GM12878 (cell line): ENCODE measurements around the gene CREB5. TPM values are rescaled to one million over a fixed set of nuclear protein-coding genes. Genes with fewer than 3 reads are reported as not detected.

Experiments used
- ATAC-seq: fragments of 200-7000 bp; cut with Tn5 transposase; 3 replicates; pipeline ENCODE4 v1.9.1; 2020; ENCODE audit warnings: mild to moderate bottlenecking, moderate library complexity
- BruUV-seq: library from RNA; stranded (reverse); fragments of 400-500 nt; replicated peaks from 2 replicates; lab custom pipeline; 2021; lab: Mats Ljungman, UMichigan
- CTCF ChIA-PET: fragments of 300-600 bp; sonication (Branson Sonifier 250); formaldehyde crosslinking; extraction: SDS; loops from one replicate; lab custom pipeline; 2021; ENCODE audit warnings: inconsistent platforms; lab: Yijun Ruan, JAX
- POLR2A ChIA-PET: fragments of 350-600 bp; formaldehyde crosslinking; extraction: SDS; loops from one replicate; lab custom pipeline; 2021; ENCODE audit warnings: inconsistent platforms; lab: Charles Lee
- RAD21 ChIA-PET: fragments of 300-600 bp; sonication (Branson Sonifier 250); formaldehyde crosslinking; loops from one replicate; lab custom pipeline; 2023; ENCODE audit warnings: antibody characterized with exemption; ENCODE audit not compliant: unreplicated experiment; lab: Charles Lee
- SMC1A ChIA-PET: fragments of 300-600 bp; sonication (Branson Sonifier 250); formaldehyde crosslinking; loops from one replicate; lab custom pipeline; 2023; ENCODE audit not compliant: unreplicated experiment, uncharacterized antibody; lab: Charles Lee
- DNase-seq: peaks from one replicate; pipeline ENCODE4 v3.0.0-alpha.2; 2011; ENCODE audit warnings: low read depth, low spot score
- FAIRE-seq: peaks from 3 replicates; lab custom pipeline; 2011; peaks lifted over from hg19 to GRCh38; lab: Jason Lieb, UNC
- H2AFZ ChIP-seq: 2 replicates; pipeline ENCODE4 v1.6.0; 2011; ENCODE audit warnings: low read depth, low read length, control low read depth; ENCODE audit not compliant: control insufficient read depth
- H3K27ac ChIP-seq: 2 replicates; pipeline ENCODE4 v1.5.1; 2011; ENCODE audit warnings: control low read depth; ENCODE audit not compliant: control insufficient read depth, insufficient read depth
- H3K27me3 ChIP-seq, 2 experiments: replicated peaks in 1 of 2; 2 replicates each; pipeline versions ENCODE4 v1.6.0 to v1.6.1; 2011; ENCODE audit warnings: low read length in 1 of 2; ENCODE audit not compliant: control insufficient read depth in 2 of 2, insufficient read depth in 2 of 2
- H3K36me3 ChIP-seq, 2 experiments: 2 replicates each; pipeline ENCODE4 v1.5.1; 2011; ENCODE audit warnings: low read length in 1 of 2; ENCODE audit not compliant: control insufficient read depth in 2 of 2, insufficient read depth in 2 of 2
- H3K4me1 ChIP-seq: 2 replicates; pipeline ENCODE4 v1.6.1; 2011; ENCODE audit warnings: mild to moderate bottlenecking, low read length, moderate library complexity, mixed read lengths; ENCODE audit not compliant: control insufficient read depth, insufficient read depth
- H3K4me2 ChIP-seq: 2 replicates; pipeline ENCODE4 v1.6.0; 2011; ENCODE audit warnings: control low read depth; ENCODE audit not compliant: control insufficient read depth, insufficient read depth
- H3K4me3 ChIP-seq: fragments of 200-600 bp; sonication (generic); 2 replicates; pipeline ENCODE4 v1.5.1; 2016
- H3K79me2 ChIP-seq: 2 replicates; pipeline ENCODE4 v1.6.0; 2011; ENCODE audit warnings: low read length; ENCODE audit not compliant: control insufficient read depth, insufficient read depth
- H3K9ac ChIP-seq: 2 replicates; pipeline ENCODE4 v1.8.0; 2011; ENCODE audit warnings: low read length, control low read depth, mixed read lengths; ENCODE audit not compliant: control insufficient read depth, insufficient read depth
- H3K9me3 ChIP-seq: replicated peaks from 3 replicates; pipeline ENCODE4 v1.5.1; 2011; ENCODE audit warnings: mild to moderate bottlenecking, low read length; ENCODE audit not compliant: control insufficient read depth, insufficient read depth
- H4K20me1 ChIP-seq: 2 replicates; pipeline ENCODE4 v1.6.0; 2011; ENCODE audit not compliant: control insufficient read depth, insufficient read depth
- CTCF ChIP-seq, 3 experiments: IDR thresholded peaks in 2 of 3; conservative IDR thresholded peaks in 1 of 3; 2 replicates each; pipeline ENCODE4 v1.5.1; 2011; ENCODE audit warnings: low read depth in 3 of 3, low read length in 3 of 3, mild to moderate bottlenecking in 3 of 3, control low read depth in 2 of 3, moderate library complexity in 2 of 3, inconsistent platforms in 1 of 3, mixed read lengths in 1 of 3; ENCODE audit not compliant: control insufficient read depth in 2 of 3, insufficient read depth in 1 of 3; ENCODE audit errors: extremely low read depth in 1 of 3
- MYB ChIP-seq: fragments of 150-350 bp; IDR thresholded peaks from 2 replicates; pipeline ENCODE4 v1.6.1; 2014; ENCODE audit warnings: mild to moderate bottlenecking, low read depth, low read length, borderline replicate concordance
- PKNOX1 ChIP-seq: fragments of 450-650 bp; IDR thresholded peaks from 2 replicates; pipeline ENCODE4 v1.6.1; 2016; ENCODE audit warnings: mild to moderate bottlenecking
- POLR2AphosphoS5 ChIP-seq: IDR thresholded peaks from 2 replicates; pipeline ENCODE4 v1.6.1; 2011; ENCODE audit warnings: mild to moderate bottlenecking, low read length, inconsistent platforms
- ZBTB40 ChIP-seq: fragments of 450-650 bp; IDR thresholded peaks from 2 replicates; pipeline ENCODE4 v1.6.1; 2016; ENCODE audit warnings: mild to moderate bottlenecking, moderate library complexity, borderline replicate concordance
- WGBS: methylation state at CpG from one replicate; pipeline ENCODE4 v1.1.6; 2016; ENCODE audit warnings: low lambda C conversion rate; ENCODE audit not compliant: insufficient replicate concordance, insufficient coverage; ENCODE audit errors: missing lambda C conversion rate; 5-methylcytosine and 5-hydroxymethylcytosine counted together
- in situ Hi-C: fragments of 300-500 bp; cut with MboI; formaldehyde crosslinking; loops from 9 replicates; pipeline ENCODE4 v1.14.3; 2018; ENCODE audit warnings: mixed read lengths
- intact Hi-C: fragments of 100-400 bp; cut with micrococcal nuclease; formaldehyde crosslinking; loops from one replicate; pipeline ENCODE4 v1.14.2; 2022; ENCODE audit not compliant: unreplicated experiment
- polyA plus RNA-seq, 11 experiments: library from polyadenylated mRNA; depleted of rRNA in 4 of 11; unstranded in 6 of 11; stranded (reverse) in 5 of 11; fragments of >200 nt; fragmentation: Nextera tagmentation in 4 of 11; fragmentation: Illumina TruSeq in 1 of 11; extraction: Ambion mirVana in 4 of 11; extraction: Trizol in 1 of 11; gene quantifications; 1 replicate in 1 of 11; 2 replicates in 10 of 11; pipeline versions ENCODE4 v1.2.1 to v1.2.3, GENCODE V29; 2011 to 2016; ENCODE audit warnings: inconsistent platforms in 2 of 11, missing spikeins in 2 of 11, low read depth in 1 of 11
- total RNA-seq, 4 experiments: library from RNA; depleted of rRNA in 3 of 4; stranded (reverse); fragments of >200 nt in 3 of 4; fragmentation: Illumina TruSeq in 1 of 4; extraction: Trizol in 1 of 4; gene quantifications; 2 replicates each; pipeline versions ENCODE4 v1.2.1 to v1.2.3, GENCODE V29; 2013 to 2021
- TF ChIP-seq, protein P1 (sequence below): fragments of 450-650 bp; IDR thresholded peaks from 2 replicates; pipeline ENCODE4 v1.6.1; 2017; ENCODE audit warnings: mild to moderate bottlenecking, moderate library complexity
- TF ChIP-seq, protein P2 (sequence below): fragments of 450-650 bp; IDR thresholded peaks from 2 replicates; pipeline ENCODE4 v1.6.1; 2017; ENCODE audit warnings: mild to moderate bottlenecking, low read depth, inconsistent platforms; ENCODE audit not compliant: poor library complexity, severe bottlenecking

Gene CREB5
- total and polyA plus RNA-seq, 10 of the 15 experiments (the other 5 are each of a cell fraction or from before 2014, with no cell fraction given): 12.9 to 74.1 (median 53.0) TPM

GRCh38 chr7:28672397-28672797 is 260.1 kb downstream of the CREB5 start:
- no peak overlapping the region for H3K4me3 ChIP-seq
- H3K4me1 ChIP-seq: no peaks in the 10 kb centered on the region
- RAD21 ChIA-PET: no interaction called here
- H4K20me1 ChIP-seq: no peaks in the 10 kb centered on the region
- H3K36me3 ChIP-seq: no peaks in the 10 kb centered on the region; a peak in 1 of 4 replicates
- CTCF ChIA-PET: no interaction called here
- H3K27me3 ChIP-seq: no peaks in the 10 kb centered on the region
- 43% methylated on average over 3 of the region's 3 CpGs for WGBS
- POLR2A ChIA-PET: interaction anchor here (0.7 kb wide), 1 partner anchor 10 kb away, joined by 4 read pairs; no protein-coding TSS in a partner anchor
- no peaks in the 10 kb centered on the region for H3K9me3 ChIP-seq
- H3K27ac ChIP-seq: no peak overlapping the region
- SMC1A ChIA-PET: interaction anchor here (0.7 to 1.1 kb wide), 5 partner anchors 31 to 260 kb away, joined by 3 to 4 read pairs (median 3); partner anchors contain the start of gene CREB5
- DNase-seq (no peak), ATAC-seq (no peak), FAIRE-seq (no peak)
- in situ Hi-C loops: no loop called here
- no peaks in the 10 kb centered on the region for H3K79me2 ChIP-seq
- no TSS peak for BruUV-seq
- no peak overlapping the region for H2AFZ ChIP-seq
- H3K9ac ChIP-seq: no peak overlapping the region
- intact Hi-C loops: no loop called here
- no peak overlapping the region for H3K4me2 ChIP-seq
- TF ChIP-seq CTCF (IDR thresholded peaks at IDR 0.05 in 2 of 3, conservative IDR thresholded peaks at IDR 0.05 in 1 of 3; ENCODE audit: control insufficient read depth in 2 of 3, extremely low read depth in 1 of 3, insufficient read depth in 1 of 3, low read depth in 3 of 3, low read length in 3 of 3) (no peak), ZBTB40 (no peak), PKNOX1 (no peak), POLR2AphosphoS5 (no peak), MYB (no peak)
- TF ChIP-seq, protein P1, sequence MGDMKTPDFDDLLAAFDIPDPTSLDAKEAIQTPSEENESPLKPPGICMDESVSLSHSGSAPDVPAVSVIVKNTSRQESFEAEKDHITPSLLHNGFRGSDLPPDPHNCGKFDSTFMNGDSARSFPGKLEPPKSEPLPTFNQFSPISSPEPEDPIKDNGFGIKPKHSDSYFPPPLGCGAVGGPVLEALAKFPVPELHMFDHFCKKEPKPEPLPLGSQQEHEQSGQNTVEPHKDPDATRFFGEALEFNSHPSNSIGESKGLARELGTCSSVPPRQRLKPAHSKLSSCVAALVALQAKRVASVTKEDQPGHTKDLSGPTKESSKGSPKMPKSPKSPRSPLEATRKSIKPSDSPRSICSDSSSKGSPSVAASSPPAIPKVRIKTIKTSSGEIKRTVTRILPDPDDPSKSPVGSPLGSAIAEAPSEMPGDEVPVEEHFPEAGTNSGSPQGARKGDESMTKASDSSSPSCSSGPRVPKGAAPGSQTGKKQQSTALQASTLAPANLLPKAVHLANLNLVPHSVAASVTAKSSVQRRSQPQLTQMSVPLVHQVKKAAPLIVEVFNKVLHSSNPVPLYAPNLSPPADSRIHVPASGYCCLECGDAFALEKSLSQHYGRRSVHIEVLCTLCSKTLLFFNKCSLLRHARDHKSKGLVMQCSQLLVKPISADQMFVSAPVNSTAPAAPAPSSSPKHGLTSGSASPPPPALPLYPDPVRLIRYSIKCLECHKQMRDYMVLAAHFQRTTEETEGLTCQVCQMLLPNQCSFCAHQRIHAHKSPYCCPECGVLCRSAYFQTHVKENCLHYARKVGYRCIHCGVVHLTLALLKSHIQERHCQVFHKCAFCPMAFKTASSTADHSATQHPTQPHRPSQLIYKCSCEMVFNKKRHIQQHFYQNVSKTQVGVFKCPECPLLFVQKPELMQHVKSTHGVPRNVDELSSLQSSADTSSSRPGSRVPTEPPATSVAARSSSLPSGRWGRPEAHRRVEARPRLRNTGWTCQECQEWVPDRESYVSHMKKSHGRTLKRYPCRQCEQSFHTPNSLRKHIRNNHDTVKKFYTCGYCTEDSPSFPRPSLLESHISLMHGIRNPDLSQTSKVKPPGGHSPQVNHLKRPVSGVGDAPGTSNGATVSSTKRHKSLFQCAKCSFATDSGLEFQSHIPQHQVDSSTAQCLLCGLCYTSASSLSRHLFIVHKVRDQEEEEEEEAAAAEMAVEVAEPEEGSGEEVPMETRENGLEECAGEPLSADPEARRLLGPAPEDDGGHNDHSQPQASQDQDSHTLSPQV: no peak
- TF ChIP-seq, protein P2, sequence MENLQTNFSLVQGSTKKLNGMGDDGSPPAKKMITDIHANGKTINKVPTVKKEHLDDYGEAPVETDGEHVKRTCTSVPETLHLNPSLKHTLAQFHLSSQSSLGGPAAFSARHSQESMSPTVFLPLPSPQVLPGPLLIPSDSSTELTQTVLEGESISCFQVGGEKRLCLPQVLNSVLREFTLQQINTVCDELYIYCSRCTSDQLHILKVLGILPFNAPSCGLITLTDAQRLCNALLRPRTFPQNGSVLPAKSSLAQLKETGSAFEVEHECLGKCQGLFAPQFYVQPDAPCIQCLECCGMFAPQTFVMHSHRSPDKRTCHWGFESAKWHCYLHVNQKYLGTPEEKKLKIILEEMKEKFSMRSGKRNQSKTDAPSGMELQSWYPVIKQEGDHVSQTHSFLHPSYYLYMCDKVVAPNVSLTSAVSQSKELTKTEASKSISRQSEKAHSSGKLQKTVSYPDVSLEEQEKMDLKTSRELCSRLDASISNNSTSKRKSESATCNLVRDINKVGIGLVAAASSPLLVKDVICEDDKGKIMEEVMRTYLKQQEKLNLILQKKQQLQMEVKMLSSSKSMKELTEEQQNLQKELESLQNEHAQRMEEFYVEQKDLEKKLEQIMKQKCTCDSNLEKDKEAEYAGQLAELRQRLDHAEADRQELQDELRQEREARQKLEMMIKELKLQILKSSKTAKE: no peak
